Calu3 (cell line): Measurements from ENCODE around the gene TPM1. TPM values are rescaled to one million over a fixed set of nuclear protein-coding genes. Genes with fewer than 3 reads are reported as not detected.
A peak's percentile ranks its signal among the peaks of the same experiment; 100 is the strongest.

Source experiments
- BruUV-seq: library from RNA; stranded (reverse); fragments of 400-500 nt; replicated peaks from 2 replicates; lab custom pipeline; 2021; lab: Mats Ljungman, UMichigan
- CTCF ChIA-PET: fragments of 300-600 bp; sonication (Branson Sonifier 250); formaldehyde crosslinking; loops from one replicate; lab custom pipeline; 2022; ENCODE audit warnings: antibody characterized with exemption; lab: Charles Lee
- DNase-seq: peaks from one replicate; pipeline ENCODE4 v3.0.0; 2022
- H3K27ac Mint-ChIP-seq: one replicate; pipeline ENCODE4 v1.8.0; 2022; ENCODE audit warnings: mixed read lengths; ENCODE audit not compliant: unreplicated experiment
- H3K27me3 Mint-ChIP-seq: one replicate; pipeline ENCODE4 v1.8.0; 2022; ENCODE audit warnings: mixed read lengths; ENCODE audit not compliant: unreplicated experiment
- H3K36me3 Mint-ChIP-seq: one replicate; pipeline ENCODE4 v1.8.0; 2022; ENCODE audit warnings: mild to moderate bottlenecking, moderate library complexity, mixed read lengths; ENCODE audit not compliant: insufficient read depth, unreplicated experiment
- H3K4me1 Mint-ChIP-seq: one replicate; pipeline ENCODE4 v1.8.0; 2022; ENCODE audit warnings: mild to moderate bottlenecking, low read depth, mixed read lengths; ENCODE audit not compliant: unreplicated experiment
- H3K4me3 Mint-ChIP-seq: one replicate; pipeline ENCODE4 v1.8.0; 2022; ENCODE audit warnings: mild to moderate bottlenecking, low read depth, moderate library complexity, mixed read lengths; ENCODE audit not compliant: unreplicated experiment
- H3K9me3 Mint-ChIP-seq: one replicate; pipeline ENCODE4 v1.8.0; 2022; ENCODE audit warnings: low read depth, mixed read lengths; ENCODE audit not compliant: unreplicated experiment
- CTCF ChIP-seq: fragments of 200-600 bp; IDR thresholded peaks from one replicate; pipeline ENCODE4 v1.8.0; 2022; ENCODE audit warnings: antibody characterized with exemption; ENCODE audit not compliant: unreplicated experiment
- intact Hi-C: fragments of 100-400 bp; cut with micrococcal nuclease; formaldehyde crosslinking; loops from one replicate; pipeline ENCODE4 v1.10.0; 2022; ENCODE audit not compliant: unreplicated experiment
- total RNA-seq: library from RNA; stranded (reverse); gene quantifications from 2 replicates; pipeline ENCODE4 v1.2.3, GENCODE V29; 2022

TPM1 gene
- total RNA-seq, 1 experiment from 2014 or later, result 1,158 TPM

GRCh38 chr15:63038926-63039673 lies 3.4 kb upstream of the TPM1 start:
- H3K36me3 Mint-ChIP-seq, result peaks cover 31% of the 10 kb centered on the region
- H3K27ac Mint-ChIP-seq, result no peak overlapping the region
- CTCF ChIA-PET, result interaction anchor here (0.7 to 1.0 kb wide), 3 partner anchors 110 to 186 kb away, joined by 3 read pairs; no protein-coding TSS in a partner anchor
- TF ChIP-seq CTCF, result no peak
- intact Hi-C loops, result no loop called here
- DNase-seq, result no peak
- peaks cover 34% of the 10 kb centered on the region for H3K4me1 Mint-ChIP-seq
- H3K9me3 Mint-ChIP-seq, result no peaks in the 10 kb centered on the region
- no peaks in the 10 kb centered on the region for H3K27me3 Mint-ChIP-seq
- no peak overlapping the region for H3K4me3 Mint-ChIP-seq
- no TSS peak for BruUV-seq

- CTCF ChIA-PET, result interaction anchor here (0.6 to 1.4 kb wide), 5 partner anchors 96 to 260 kb away, joined by 3 to 4 read pairs (median 3); no protein-coding TSS in a partner anchor
- Mint-ChIP-seq H3K27me3 (no peaks in the 10 kb centered on the region), H3K36me3 (peaks cover 38% of the 10 kb centered on the region), H3K9me3 (no peaks in the 10 kb centered on the region), H3K27ac (no peak overlapping the region), H3K4me1 (peaks cover 34% of the 10 kb centered on the region), H3K4me3 (no peak overlapping the region)
- intact Hi-C loops, result loop anchor here (2.0 kb wide), 1 partner anchor 257 kb away; no protein-coding TSS in a partner anchor
- no peak for DNase-seq
- no TSS peak for BruUV-seq
- no peak for TF ChIP-seq CTCF
These were observed 2.7 kb upstream of the TPM1 start for GRCh38 chr15:63039811-63040210.

GRCh38 chr15:63040509-63040908 lies 2.0 kb upstream of the TPM1 start:
- intact Hi-C loops, result loop anchor here (2.0 kb wide), 1 partner anchor 258 kb away; no protein-coding TSS in a partner anchor
- no peaks in the 10 kb centered on the region for H3K27me3 Mint-ChIP-seq
- DNase-seq, result no peak
- peaks cover 45% of the 10 kb centered on the region for H3K36me3 Mint-ChIP-seq
- CTCF ChIA-PET, result interaction anchor here (0.6 to 1.4 kb wide), 3 partner anchors 112 to 261 kb away, joined by 3 to 4 read pairs (median 4); no protein-coding TSS in a partner anchor
- no peak for TF ChIP-seq CTCF
- H3K4me1 Mint-ChIP-seq, result peaks cover 39% of the 10 kb centered on the region
- H3K9me3 Mint-ChIP-seq, result no peaks in the 10 kb centered on the region
- H3K4me3 Mint-ChIP-seq, result peak overlapping the region; percentile 98
- peak overlapping the region; percentile 77 for H3K27ac Mint-ChIP-seq
- no TSS peak for BruUV-seq

- Mint-ChIP-seq H3K4me1 (peaks cover 43% of the 10 kb centered on the region), H3K27me3 (no peaks in the 10 kb centered on the region), H3K36me3 (peaks cover 49% of the 10 kb centered on the region), H3K4me3 (peak overlapping the region; percentile 98), H3K27ac (peak overlapping the region; percentile 77), H3K9me3 (no peaks in the 10 kb centered on the region)
- no peak for DNase-seq
- no peak for TF ChIP-seq CTCF
- no TSS peak for BruUV-seq
- CTCF ChIA-PET, result interaction anchor here (1.0 to 1.4 kb wide), 2 partner anchors 258 to 261 kb away, joined by 3 to 4 read pairs; no protein-coding TSS in a partner anchor
- intact Hi-C loops, result loop anchor here (2.0 kb wide), 1 partner anchor 258 kb away; no protein-coding TSS in a partner anchor
These were observed 1.6 kb upstream of the TPM1 start for GRCh38 chr15:63040954-63041353.
